Ectodermal cell (in vitro differentiated cells): ENCODE measurements around the gene ENTHD1.
"Not testable (repeated sequence)": the region's sequence is repeated elsewhere in the genome, so short reads cannot be mapped to it uniquely, and the experiment has no call there.

Experiments
- H3K27ac ChIP-seq: 2 replicates; pipeline ENCODE4 v1.7.0; 2013; ENCODE audit warnings: mild to moderate bottlenecking, low read depth, low read length; ENCODE audit not compliant: insufficient read depth, poor library complexity, severe bottlenecking
- H3K27me3 ChIP-seq: 2 replicates; pipeline ENCODE4 v1.7.0; 2013; ENCODE audit warnings: mild to moderate bottlenecking, low read length; ENCODE audit not compliant: insufficient read depth, control insufficient read depth, poor library complexity, severe bottlenecking
- H3K36me3 ChIP-seq: one replicate; pipeline ENCODE4 v1.7.0; 2013; ENCODE audit warnings: low read length; ENCODE audit not compliant: control insufficient read depth, insufficient read depth
- H3K4me1 ChIP-seq: one replicate; pipeline ENCODE4 v1.7.0; 2013; ENCODE audit warnings: low read length; ENCODE audit not compliant: control insufficient read depth, insufficient read depth
- H3K4me3 ChIP-seq: 2 replicates; pipeline ENCODE4 v1.7.0; 2013; ENCODE audit warnings: low read depth, low read length, control low read depth; ENCODE audit not compliant: insufficient read depth
- H3K9me3 ChIP-seq: 2 replicates; pipeline ENCODE4 v1.7.0; 2013; ENCODE audit warnings: mild to moderate bottlenecking, low read length, moderate library complexity; ENCODE audit not compliant: control insufficient read depth
- WGBS, 2 experiments: methylation state at CpG; one replicate each; pipeline ENCODE4 v1.1.7; 2013; ENCODE audit warnings: missing lambda C conversion rate in 2 of 2; 5-methylcytosine and 5-hydroxymethylcytosine counted together

Gene ENTHD1

GRCh38 chr22:39739338-39740027 lies 154.1 kb downstream of the ENTHD1 start:
- H3K27ac ChIP-seq: no peak overlapping the region
- H3K4me3 ChIP-seq: no peak overlapping the region
- H3K27me3 ChIP-seq: no peaks in the 10 kb centered on the region
- WGBS, 2 experiments: 86 to 95% methylated on average over 3 to 4 of the region's 4 CpGs
- no peaks in the 10 kb centered on the region for H3K36me3 ChIP-seq
- no peaks in the 10 kb centered on the region for H3K9me3 ChIP-seq
- no peaks in the 10 kb centered on the region for H3K4me1 ChIP-seq

- Histone ChIP-seq H3K27me3 (no peaks in the 10 kb centered on the region), H3K9me3 (no peaks in the 10 kb centered on the region), H3K27ac (no peak overlapping the region), H3K36me3 (no peaks in the 10 kb centered on the region), H3K4me3 (no peak overlapping the region), H3K4me1 (no peaks in the 10 kb centered on the region)
- WGBS, 2 experiments: 88 to 96% methylated on average over 1 of the region's 1 CpG
Observed at GRCh38 chr22:39738746-39739145, 154.8 kb downstream of the ENTHD1 start.

- WGBS, 2 experiments: 91% methylated on average over 10 of the region's 10 CpGs
- Histone ChIP-seq H3K4me3 (no peak overlapping the region), H3K27ac (no peak overlapping the region), H3K27me3 (no peaks in the 10 kb centered on the region), H3K4me1 (peaks cover 8% of the 10 kb centered on the region), H3K9me3 (no peaks in the 10 kb centered on the region), H3K36me3 (no peaks in the 10 kb centered on the region)
Observed at GRCh38 chr22:39735776-39736175, 157.8 kb downstream of the ENTHD1 start.

GRCh38 chr22:39734866-39735265 lies 158.7 kb downstream of the ENTHD1 start:
- H3K4me3 ChIP-seq: no peak overlapping the region
- no peaks in the 10 kb centered on the region for H3K27me3 ChIP-seq
- H3K4me1 ChIP-seq: peaks cover 8% of the 10 kb centered on the region
- no peaks in the 10 kb centered on the region for H3K36me3 ChIP-seq
- 80 to 85% methylated on average over 5 of the region's 5 CpGs for WGBS, 2 experiments
- H3K27ac ChIP-seq: no peak overlapping the region
- no peaks in the 10 kb centered on the region for H3K9me3 ChIP-seq

- H3K27me3 ChIP-seq, H3K9me3 ChIP-seq, H3K4me1 ChIP-seq, H3K36me3 ChIP-seq, H3K4me3 ChIP-seq, H3K27ac ChIP-seq: not testable (repeated sequence)
- no CpG with 5 or more reads among the region's 1 CpG for WGBS, 2 experiments
Observed at GRCh38 chr22:39734046-39734445, 159.5 kb downstream of the ENTHD1 start.

GRCh38 chr22:39733191-39733590 lies 160.4 kb downstream of the ENTHD1 start:
- Histone ChIP-seq H3K4me1 (peaks cover 8% of the 10 kb centered on the region), H3K27ac (no peak overlapping the region), H3K9me3 (no peaks in the 10 kb centered on the region), H3K4me3 (no peak overlapping the region), H3K36me3 (no peaks in the 10 kb centered on the region), H3K27me3 (no peaks in the 10 kb centered on the region)
- 85 to 95% methylated on average over 2 of the region's 2 CpGs for WGBS, 2 experiments

GRCh38 chr22:39732625-39733024 lies 160.9 kb downstream of the ENTHD1 start:
- no peaks in the 10 kb centered on the region for H3K36me3 ChIP-seq
- H3K27me3 ChIP-seq: no peaks in the 10 kb centered on the region
- H3K27ac ChIP-seq: no peak overlapping the region
- H3K4me3 ChIP-seq: no peak overlapping the region
- H3K4me1 ChIP-seq: peaks cover 8% of the 10 kb centered on the region
- H3K9me3 ChIP-seq: no peaks in the 10 kb centered on the region
- 88 to 93% methylated on average over 7 to 8 of the region's 8 CpGs for WGBS, 2 experiments

GRCh38 chr22:39731881-39732555 lies 161.5 kb downstream of the ENTHD1 start:
- Histone ChIP-seq H3K9me3 (no peaks in the 10 kb centered on the region), H3K36me3 (no peaks in the 10 kb centered on the region), H3K27me3 (peaks cover 4% of the 10 kb centered on the region), H3K4me1 (peaks cover 8% of the 10 kb centered on the region), H3K27ac (no peak overlapping the region), H3K4me3 (no peak overlapping the region)
- WGBS, 2 experiments: 74 to 75% methylated on average over 12 of the region's 12 CpGs

GRCh38 chr22:39731481-39731880 lies 162.1 kb downstream of the ENTHD1 start:
- Histone ChIP-seq H3K4me1 (peaks cover 8% of the 10 kb centered on the region), H3K9me3 (no peaks in the 10 kb centered on the region), H3K27me3 (peaks cover 4% of the 10 kb centered on the region), H3K4me3 (no peak overlapping the region), H3K27ac (no peak overlapping the region), H3K36me3 (no peaks in the 10 kb centered on the region)
- 90 to 92% methylated on average over 5 of the region's 5 CpGs for WGBS, 2 experiments

GRCh38 chr22:39729141-39729934 lies 164.2 kb downstream of the ENTHD1 start:
- Histone ChIP-seq H3K9me3 (no peaks in the 10 kb centered on the region), H3K27me3 (peaks cover 4% of the 10 kb centered on the region), H3K27ac (no peak overlapping the region), H3K36me3 (no peaks in the 10 kb centered on the region), H3K4me1 (peaks cover 8% of the 10 kb centered on the region), H3K4me3 (no peak overlapping the region)
- WGBS, 2 experiments: 87% methylated on average over 13 of the region's 13 CpGs
